ENCODE data around the gene ADAMTS16. TPM values are rescaled to one million over a fixed set of nuclear protein-coding genes. Genes with fewer than 3 reads are reported as not detected.

ADAMTS16 gene
- total and polyA plus RNA-seq, 10 donors, result not detected

DNA sequence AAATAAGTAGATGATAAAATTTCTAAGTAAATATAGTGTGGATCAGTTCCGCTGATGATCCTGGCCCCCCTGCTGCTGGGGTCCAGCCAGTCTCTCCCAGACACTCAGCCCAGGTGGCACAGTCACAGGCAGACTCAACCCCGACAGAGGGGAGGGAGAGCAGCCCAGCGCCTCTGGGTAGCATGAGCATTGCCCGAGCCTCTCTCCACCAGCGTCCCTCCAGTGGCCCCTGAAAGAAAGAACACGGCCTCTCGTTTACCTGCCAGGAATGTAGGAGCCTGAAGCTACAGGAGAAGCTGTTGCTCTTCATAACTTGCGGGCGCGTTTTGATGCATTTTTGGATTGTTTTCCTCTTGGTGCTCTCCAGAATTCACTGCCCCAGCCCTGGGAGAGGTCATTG lies 213.6 kb downstream of the ADAMTS16 start:
- Histone ChIP-seq H3K36me3 (no peaks in the 10 kb centered on the region), H3K4me3 (no peak overlapping the region), H3K9me3 (no peaks in the 10 kb centered on the region), H3K27ac (no peak overlapping the region), H3K4me1 (peaks cover 0 to 2% (median 0%) of the 10 kb centered on the region in 6 donors), H3K27me3 (replicated peaks in 1 of 7) (no peaks in the 10 kb centered on the region)
- no peak for DNase-seq
- TF ChIP-seq, protein P1, sequence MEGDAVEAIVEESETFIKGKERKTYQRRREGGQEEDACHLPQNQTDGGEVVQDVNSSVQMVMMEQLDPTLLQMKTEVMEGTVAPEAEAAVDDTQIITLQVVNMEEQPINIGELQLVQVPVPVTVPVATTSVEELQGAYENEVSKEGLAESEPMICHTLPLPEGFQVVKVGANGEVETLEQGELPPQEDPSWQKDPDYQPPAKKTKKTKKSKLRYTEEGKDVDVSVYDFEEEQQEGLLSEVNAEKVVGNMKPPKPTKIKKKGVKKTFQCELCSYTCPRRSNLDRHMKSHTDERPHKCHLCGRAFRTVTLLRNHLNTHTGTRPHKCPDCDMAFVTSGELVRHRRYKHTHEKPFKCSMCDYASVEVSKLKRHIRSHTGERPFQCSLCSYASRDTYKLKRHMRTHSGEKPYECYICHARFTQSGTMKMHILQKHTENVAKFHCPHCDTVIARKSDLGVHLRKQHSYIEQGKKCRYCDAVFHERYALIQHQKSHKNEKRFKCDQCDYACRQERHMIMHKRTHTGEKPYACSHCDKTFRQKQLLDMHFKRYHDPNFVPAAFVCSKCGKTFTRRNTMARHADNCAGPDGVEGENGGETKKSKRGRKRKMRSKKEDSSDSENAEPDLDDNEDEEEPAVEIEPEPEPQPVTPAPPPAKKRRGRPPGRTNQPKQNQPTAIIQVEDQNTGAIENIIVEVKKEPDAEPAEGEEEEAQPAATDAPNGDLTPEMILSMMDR (IDR thresholded peaks at IDR 0.05 in 8 of 11, conservative IDR thresholded peaks at IDR 0.05 in 3 of 11), result no peak
- no peak for TF ChIP-seq POLR2A (IDR thresholded peaks at IDR 0.05)
- no peak for TF ChIP-seq POLR2AphosphoS5 (IDR thresholded peaks at IDR 0.05)
- intact Hi-C loops (cut with DNase I; ENCODE audit: low total_unique reads), result no loop called here
- 74 to 88% (median 84%) methylated on average over 10 of the region's 10 CpGs for WGBS, 5 donors

DNA sequence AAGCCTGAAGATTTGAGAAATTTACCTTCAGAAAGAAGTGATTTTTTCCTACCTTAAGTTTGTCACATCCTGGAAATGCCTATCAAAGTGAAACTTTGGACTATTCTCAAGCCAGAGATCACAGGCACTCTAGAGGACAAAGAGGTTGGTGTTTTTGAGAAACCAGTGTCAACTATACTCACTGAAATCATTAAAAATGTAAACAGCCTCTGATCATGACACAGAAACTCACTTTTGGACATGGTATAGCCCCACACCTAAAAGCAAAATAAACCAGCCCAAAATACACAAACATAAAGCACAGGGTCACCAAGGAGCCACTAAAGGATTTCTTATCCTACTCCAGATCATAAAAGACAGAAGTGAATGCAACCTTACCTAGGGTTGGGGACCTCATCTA lies 216.6 kb downstream of the ADAMTS16 start:
- Histone ChIP-seq H3K27me3 (replicated peaks in 1 of 7) (no peaks in the 10 kb centered on the region), H3K27ac (no peak overlapping the region), H3K4me1 (no peaks in the 10 kb centered on the region), H3K36me3 (no peaks in the 10 kb centered on the region), H3K9me3 (no peaks in the 10 kb centered on the region), H3K4me3 (no peak overlapping the region)
- DNase-seq, result no peak
- no peak for TF ChIP-seq POLR2AphosphoS5 (IDR thresholded peaks at IDR 0.05)
- TF ChIP-seq, protein P1 (IDR thresholded peaks at IDR 0.05 in 8 of 11, conservative IDR thresholded peaks at IDR 0.05 in 3 of 11), result no peak
- TF ChIP-seq POLR2A (IDR thresholded peaks at IDR 0.05), result no peak
- intact Hi-C loops (cut with DNase I; ENCODE audit: low total_unique reads), result no loop called here

DNA sequence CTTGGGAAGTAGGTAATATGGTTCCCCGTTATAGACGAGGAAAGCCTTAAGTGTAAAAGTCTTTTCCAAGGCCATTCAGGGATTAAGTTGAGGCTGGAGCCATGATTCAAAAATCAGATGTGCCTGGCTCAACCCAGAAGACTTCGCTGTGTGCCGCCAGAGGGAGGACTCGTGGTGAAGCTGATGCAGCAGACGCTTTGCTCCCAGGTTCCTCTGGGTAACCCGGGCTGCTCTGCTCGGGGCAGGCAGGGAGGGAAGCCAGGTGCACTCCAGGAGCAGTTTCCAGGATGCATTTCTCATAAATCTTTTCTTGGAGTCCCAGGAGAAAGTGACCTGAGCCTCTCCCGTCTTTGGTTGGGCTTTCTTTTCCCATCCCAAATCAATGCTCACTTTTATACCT lies 219.5 kb downstream of the ADAMTS16 start:
- intact Hi-C loops (cut with DNase I; ENCODE audit: low total_unique reads), result no loop called here
- 84 to 93% (median 88%) methylated on average over 9 of the region's 9 CpGs for WGBS, 5 donors
- TF ChIP-seq, protein P1 (IDR thresholded peaks at IDR 0.05 in 8 of 11, conservative IDR thresholded peaks at IDR 0.05 in 3 of 11), result no peak
- TF ChIP-seq POLR2AphosphoS5 (IDR thresholded peaks at IDR 0.05), result no peak
- TF ChIP-seq POLR2A (IDR thresholded peaks at IDR 0.05), result no peak

DNA sequence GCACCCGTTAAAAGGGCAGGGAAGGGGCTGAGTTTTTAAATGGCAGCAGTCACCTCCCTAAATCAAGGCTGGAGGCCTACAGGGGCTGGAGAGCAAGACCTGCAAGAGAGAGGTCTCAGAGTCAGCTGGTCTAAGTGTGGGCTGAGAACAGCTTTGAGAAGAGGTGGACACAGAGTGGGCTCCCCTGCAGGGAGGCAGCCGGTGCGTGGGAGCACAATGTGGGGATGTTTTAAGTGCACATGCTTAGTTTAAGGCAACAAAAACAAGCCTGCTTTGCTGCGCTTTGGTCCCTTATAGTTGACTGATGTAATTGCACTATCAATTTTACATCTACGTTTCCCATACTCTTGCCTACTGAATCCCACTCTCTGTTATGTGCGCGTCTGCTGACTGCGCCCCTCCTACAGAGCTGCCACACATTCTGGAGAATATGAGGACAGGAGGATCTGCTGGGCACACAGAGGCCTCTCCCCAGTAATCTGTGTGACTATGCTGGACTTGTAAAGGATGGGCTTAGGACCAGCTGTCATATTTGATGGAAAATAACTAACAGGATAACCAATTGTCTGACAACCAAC lies 220.3 kb downstream of the ADAMTS16 start:
- no peak for TF ChIP-seq POLR2AphosphoS5 (IDR thresholded peaks at IDR 0.05)
- no peak for TF ChIP-seq POLR2A (IDR thresholded peaks at IDR 0.05)
- TF ChIP-seq, protein P1 (IDR thresholded peaks at IDR 0.05 in 8 of 11, conservative IDR thresholded peaks at IDR 0.05 in 3 of 11), result no peak
- Histone ChIP-seq H3K27ac (peak overlapping the region in 1 of 8 donors; percentile 14), H3K27me3 (replicated peaks in 1 of 7) (no peaks in the 10 kb centered on the region), H3K4me3 (no peak overlapping the region), H3K9me3 (no peaks in the 10 kb centered on the region), H3K4me1 (no peaks in the 10 kb centered on the region), H3K36me3 (no peaks in the 10 kb centered on the region)
- DNase-seq, result no peak
- intact Hi-C loops (cut with DNase I; ENCODE audit: low total_unique reads), result no loop called here
- 82 to 87% (median 85%) methylated on average over 8 of the region's 8 CpGs for WGBS, 5 donors

More for the DNA sequence above, 219.5 kb downstream of the ADAMTS16 start:
- Histone ChIP-seq H3K4me3 (no peak overlapping the region), H3K9me3 (no peaks in the 10 kb centered on the region), H3K4me1 (no peaks in the 10 kb centered on the region), H3K27ac (no peak overlapping the region), H3K27me3 (replicated peaks in 1 of 7) (no peaks in the 10 kb centered on the region), H3K36me3 (no peaks in the 10 kb centered on the region)
- no peak for DNase-seq
